Liver (tissue), 9 donors: Measurements from ENCODE around the gene PEX19. TPM values are rescaled to one million over a fixed set of nuclear protein-coding genes. Genes with fewer than 3 reads are reported as not detected.

ENCODE experiments used
- DNase-seq: peaks from one replicate; pipeline ENCODE4 v3.0.0-alpha.2; 2017; ENCODE audit warnings: low spot score
- H3K27ac ChIP-seq, 2 donors: one replicate each; pipeline ENCODE4 v1.7.0; 2013; ENCODE audit warnings: inconsistent platforms in 2 of 2, low read length in 2 of 2, control low read depth in 1 of 2, low read depth in 1 of 2, mild to moderate bottlenecking in 1 of 2
- H3K27me3 ChIP-seq, 4 donors: one replicate each; pipeline versions ENCODE4 v1.6.1 to v1.7.0; 2013; ENCODE audit warnings: low read length in 3 of 4, inconsistent platforms in 1 of 4, mild to moderate bottlenecking in 1 of 4, moderate library complexity in 1 of 4; ENCODE audit not compliant: control insufficient read depth in 4 of 4, insufficient read depth in 4 of 4
- H3K36me3 ChIP-seq, 4 donors: one replicate each; pipeline versions ENCODE4 v1.6.1 to v1.7.0; 2013; ENCODE audit warnings: low read length in 3 of 4, mild to moderate bottlenecking in 3 of 4, low read depth in 1 of 4, moderate library complexity in 1 of 4; ENCODE audit not compliant: control insufficient read depth in 4 of 4, insufficient read depth in 3 of 4
- H3K4me1 ChIP-seq, 4 donors: one replicate each; pipeline versions ENCODE4 v1.6.1 to v1.7.0; 2013; ENCODE audit warnings: low read length in 3 of 4, mild to moderate bottlenecking in 3 of 4, moderate library complexity in 1 of 4; ENCODE audit not compliant: control insufficient read depth in 4 of 4, insufficient read depth in 4 of 4
- H3K4me3 ChIP-seq, 3 donors: one replicate each; pipeline versions ENCODE4 v1.6.1 to v1.7.0; 2013; ENCODE audit warnings: low read length in 3 of 3, control low read depth in 1 of 3, low read depth in 1 of 3, mild to moderate bottlenecking in 1 of 3
- H3K9ac ChIP-seq, 2 donors: one replicate each; pipeline ENCODE4 v1.7.0; 2013; ENCODE audit warnings: low read length in 2 of 2, mild to moderate bottlenecking in 2 of 2, moderate library complexity in 2 of 2, control low read depth in 1 of 2, low read depth in 1 of 2
- H3K9me3 ChIP-seq, 4 donors: one replicate each; pipeline versions ENCODE4 v1.6.1 to v1.7.0; 2013; ENCODE audit warnings: low read length in 3 of 4; ENCODE audit not compliant: control insufficient read depth in 4 of 4
- EGR1 ChIP-seq, 2 donors: IDR thresholded peaks; 2 replicates each; pipeline ENCODE4 v1.6.1; 2016 to 2018; ENCODE audit warnings: antibody characterized with exemption in 2 of 2, low read depth in 2 of 2
- FOXA1 ChIP-seq: IDR thresholded peaks from 2 replicates; pipeline ENCODE4 v1.6.1; 2016; ENCODE audit warnings: antibody characterized with exemption
- FOXA2 ChIP-seq: IDR thresholded peaks from 2 replicates; pipeline ENCODE4 v1.6.1; 2016; ENCODE audit warnings: antibody characterized with exemption
- GABPA ChIP-seq, 2 donors: IDR thresholded peaks in 1 of 2; conservative IDR thresholded peaks in 1 of 2; 2 replicates each; pipeline ENCODE4 v1.6.1; 2016; ENCODE audit warnings: antibody characterized with exemption in 2 of 2, mild to moderate bottlenecking in 1 of 2, moderate library complexity in 1 of 2
- JUND ChIP-seq, 2 donors: IDR thresholded peaks; 2 replicates each; pipeline ENCODE4 v1.6.1; 2016; ENCODE audit warnings: antibody characterized with exemption in 2 of 2
- MAX ChIP-seq: IDR thresholded peaks from 2 replicates; pipeline ENCODE4 v1.6.1; 2016; ENCODE audit warnings: antibody characterized with exemption
- NR2F2 ChIP-seq: IDR thresholded peaks from 2 replicates; pipeline ENCODE4 v1.6.1; 2016; ENCODE audit warnings: antibody characterized with exemption
- RAD21 ChIP-seq, 2 donors: IDR thresholded peaks; 2 replicates each; pipeline ENCODE4 v1.6.1; 2016; ENCODE audit warnings: antibody characterized with exemption in 2 of 2, mild to moderate bottlenecking in 2 of 2
- REST ChIP-seq: IDR thresholded peaks from 2 replicates; pipeline ENCODE4 v1.6.1; 2016; ENCODE audit warnings: antibody characterized with exemption, mild to moderate bottlenecking
- RXRA ChIP-seq, 2 donors: IDR thresholded peaks; 2 replicates each; pipeline ENCODE4 v1.6.1; 2017 to 2018; ENCODE audit warnings: antibody characterized with exemption in 2 of 2, mild to moderate bottlenecking in 1 of 2
- SP1 ChIP-seq: IDR thresholded peaks from 2 replicates; pipeline ENCODE4 v1.6.1; 2018; ENCODE audit warnings: antibody characterized with exemption, mild to moderate bottlenecking
- TAF1 ChIP-seq: conservative IDR thresholded peaks from 2 replicates; pipeline ENCODE4 v1.6.1; 2016; ENCODE audit warnings: antibody characterized with exemption, mild to moderate bottlenecking
- YY1 ChIP-seq: IDR thresholded peaks from 2 replicates; pipeline ENCODE4 v1.6.1; 2016; ENCODE audit warnings: antibody characterized with exemption, mild to moderate bottlenecking
- ZBTB33 ChIP-seq: IDR thresholded peaks from 2 replicates; pipeline ENCODE4 v1.6.1; 2016; ENCODE audit warnings: antibody characterized with exemption
- WGBS: extraction: QIAGEN DNeasy Blood & Tissue Kit; methylation state at CpG from one replicate; pipeline ENCODE4 v1.1.7; 2013; 5-methylcytosine and 5-hydroxymethylcytosine counted together
- polyA plus RNA-seq, 2 donors: library from polyadenylated mRNA; stranded (reverse) in 1 of 2; unstranded in 1 of 2; fragments of 200-250 nt in 1 of 2; fragments of >200 nt in 1 of 2; fragmentation: Nextera tagmentation in 1 of 2; extraction: Ambion mirVana in 1 of 2; gene quantifications; one replicate each; pipeline versions ENCODE4 v1.2.1 to v1.2.3, GENCODE V29; 2013 to 2015
- total RNA-seq, 2 donors: library from RNA; depleted of rRNA; stranded (reverse); fragments of >200 nt; gene quantifications; one replicate each; pipeline ENCODE4 v1.2.3, GENCODE V29; 2014
- TF ChIP-seq, protein P1 (sequence below): fragments of 150-350 bp; IDR thresholded peaks from 2 replicates; pipeline ENCODE4 v1.5.1; 2017; ENCODE audit warnings: improper control_type of control experiment, low read depth, low read length; ENCODE audit not compliant: missing input control
- TF ChIP-seq, protein P2 (sequence below): IDR thresholded peaks from 2 replicates; pipeline ENCODE4 v1.6.1; 2016; ENCODE audit warnings: antibody characterized with exemption
- donor health status: healthy.
- donor health status: healthy.
- donor health status: healthy.
- donor health status: healthy.
- donor health status: healthy.

PEX19 gene
- total and polyA plus RNA-seq, 4 donors = 24.8 to 73.9 (median 43.7) TPM

GRCh38 chr1:160300173-160300572 is 15.2 kb upstream of the PEX19 start (continued):
- TF ChIP-seq, protein P1, sequence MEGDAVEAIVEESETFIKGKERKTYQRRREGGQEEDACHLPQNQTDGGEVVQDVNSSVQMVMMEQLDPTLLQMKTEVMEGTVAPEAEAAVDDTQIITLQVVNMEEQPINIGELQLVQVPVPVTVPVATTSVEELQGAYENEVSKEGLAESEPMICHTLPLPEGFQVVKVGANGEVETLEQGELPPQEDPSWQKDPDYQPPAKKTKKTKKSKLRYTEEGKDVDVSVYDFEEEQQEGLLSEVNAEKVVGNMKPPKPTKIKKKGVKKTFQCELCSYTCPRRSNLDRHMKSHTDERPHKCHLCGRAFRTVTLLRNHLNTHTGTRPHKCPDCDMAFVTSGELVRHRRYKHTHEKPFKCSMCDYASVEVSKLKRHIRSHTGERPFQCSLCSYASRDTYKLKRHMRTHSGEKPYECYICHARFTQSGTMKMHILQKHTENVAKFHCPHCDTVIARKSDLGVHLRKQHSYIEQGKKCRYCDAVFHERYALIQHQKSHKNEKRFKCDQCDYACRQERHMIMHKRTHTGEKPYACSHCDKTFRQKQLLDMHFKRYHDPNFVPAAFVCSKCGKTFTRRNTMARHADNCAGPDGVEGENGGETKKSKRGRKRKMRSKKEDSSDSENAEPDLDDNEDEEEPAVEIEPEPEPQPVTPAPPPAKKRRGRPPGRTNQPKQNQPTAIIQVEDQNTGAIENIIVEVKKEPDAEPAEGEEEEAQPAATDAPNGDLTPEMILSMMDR = no peak

- Histone ChIP-seq H3K4me1 (peaks cover 0 to 14% (median 3%) of the 10 kb centered on the region in 4 donors), H3K4me3 (no peak overlapping the region), H3K27me3 (no peaks in the 10 kb centered on the region), H3K9me3 (no peaks in the 10 kb centered on the region), H3K36me3 (peaks cover 16 to 88% (median 81%) of the 10 kb centered on the region in 4 donors), H3K9ac (no peak overlapping the region), H3K27ac (no peak overlapping the region)
- DNase-seq = no peak
- 97% methylated on average over 1 of the region's 1 CpG for WGBS
- TF ChIP-seq REST = no peak
- TF ChIP-seq TAF1 = no peak
- TF ChIP-seq NR2F2 = no peak
- no peak for TF ChIP-seq GABPA (IDR thresholded peaks at IDR 0.05 in 1 of 2, conservative IDR thresholded peaks at IDR 0.05 in 1 of 2)
- no peak for TF ChIP-seq YY1
- no peak for TF ChIP-seq RXRA (IDR thresholded peaks at IDR 0.05)
- TF ChIP-seq RAD21 (IDR thresholded peaks at IDR 0.05) = no peak
- TF ChIP-seq FOXA2 = no peak
- no peak for TF ChIP-seq FOXA1
- no peak for TF ChIP-seq EGR1 (IDR thresholded peaks at IDR 0.05; ENCODE audit: low read depth in 2 of 2)
- TF ChIP-seq SP1 = no peak
- TF ChIP-seq JUND (IDR thresholded peaks at IDR 0.05) = no peak
- TF ChIP-seq, protein P2, sequence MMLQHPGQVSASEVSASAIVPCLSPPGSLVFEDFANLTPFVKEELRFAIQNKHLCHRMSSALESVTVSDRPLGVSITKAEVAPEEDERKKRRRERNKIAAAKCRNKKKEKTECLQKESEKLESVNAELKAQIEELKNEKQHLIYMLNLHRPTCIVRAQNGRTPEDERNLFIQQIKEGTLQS = no peak
- no peak for TF ChIP-seq MAX
- no peak for TF ChIP-seq ZBTB33
Measured at GRCh38 chr1:160296036-160296435, 11.1 kb upstream of the PEX19 start.
